B cell (primary cell): ENCODE measurements around the gene LDHD. TPM values are rescaled to one million over a fixed set of nuclear protein-coding genes. Genes with fewer than 3 reads are reported as not detected.

Source experiments
- ATAC-seq: fragments of 200-7000 bp; cut with Tn5 transposase; one replicate; pipeline ENCODE4 v1.10.0; 2021; ENCODE audit warnings: low read depth, mild to moderate bottlenecking, moderate number of reproducible peaks, moderate library complexity
- CTCF ChIA-PET: fragments of 350-600 bp; sonication (Branson Sonifier 250); formaldehyde crosslinking; loops from one replicate; lab custom pipeline; 2021; ENCODE audit warnings: antibody characterized with exemption, inconsistent platforms; lab: Charles Lee
- POLR2A ChIA-PET: fragments of 350-600 bp; sonication (Branson Sonifier 250); formaldehyde crosslinking; loops from one replicate; lab custom pipeline; 2021; ENCODE audit warnings: antibody characterized with exemption; lab: Charles Lee
- DNase-seq: peaks from one replicate; pipeline ENCODE4 v3.0.0; 2013
- H2AFZ ChIP-seq: 2 replicates; pipeline ENCODE4 v1.6.1; 2012; ENCODE audit warnings: mild to moderate bottlenecking, low read depth, low read length; ENCODE audit not compliant: insufficient read depth, poor library complexity, severe bottlenecking
- H3K27ac ChIP-seq, 2 donors: 1 replicate in 1 of 2; 2 replicates in 1 of 2; pipeline ENCODE4 v1.5.1; 2012 to 2013; ENCODE audit warnings: low read length in 2 of 2, mild to moderate bottlenecking in 2 of 2, moderate library complexity in 1 of 2
- H3K27me3 ChIP-seq, 4 experiments: fragments of 200-600 bp in 1 of 4; sonication (generic) in 1 of 4; replicated peaks in 1 of 4; 1 replicate in 2 of 4; 2 replicates in 2 of 4; pipeline versions ENCODE4 v1.6.1 to v1.7.0; 2013 to 2016; ENCODE audit warnings: low read length in 3 of 4, mild to moderate bottlenecking in 2 of 4, mixed read lengths in 1 of 4, moderate library complexity in 1 of 4; ENCODE audit not compliant: insufficient read depth in 4 of 4, control insufficient read depth in 3 of 4; ENCODE audit errors: control extremely low read depth in 1 of 4
- H3K36me3 ChIP-seq, 2 experiments: replicated peaks in 1 of 2; 1 replicate in 1 of 2; 2 replicates in 1 of 2; pipeline versions ENCODE4 v1.6.1 to v1.7.1; 2013; ENCODE audit warnings: low read length in 1 of 2; ENCODE audit not compliant: insufficient read depth in 2 of 2, control insufficient read depth in 1 of 2; ENCODE audit errors: control extremely low read depth in 1 of 2, extremely low read depth in 1 of 2
- H3K4me1 ChIP-seq, 2 donors: fragments of 200-600 bp in 1 of 2; sonication (generic) in 1 of 2; 1 replicate in 1 of 2; 2 replicates in 1 of 2; pipeline versions ENCODE4 v1.5.1 to v1.6.1; 2013 to 2017; ENCODE audit warnings: low read length in 2 of 2; ENCODE audit not compliant: control insufficient read depth in 2 of 2, insufficient read depth in 2 of 2
- H3K4me2 ChIP-seq: replicated peaks from 2 replicates; pipeline ENCODE3; 2012; ENCODE audit warnings: mild to moderate bottlenecking, low read depth, low read length; ENCODE audit not compliant: poor library complexity, severe bottlenecking
- H3K4me3 ChIP-seq, 5 experiments: fragments of 200-600 bp in 1 of 5; sonication (generic) in 1 of 5; 1 replicate in 3 of 5; 2 replicates in 2 of 5; pipeline versions ENCODE4 v1.5.1 to v1.7.0; 2011 to 2016; ENCODE audit warnings: low read length in 4 of 5, mild to moderate bottlenecking in 4 of 5, low read depth in 2 of 5, control low read depth in 1 of 5, moderate library complexity in 1 of 5; ENCODE audit not compliant: insufficient read depth in 1 of 5; ENCODE audit errors: control extremely low read depth in 1 of 5, extremely low read depth in 1 of 5
- H3K79me2 ChIP-seq: fragments of 200-600 bp; sonication (generic); one replicate; pipeline ENCODE4 v1.6.0; 2016; ENCODE audit warnings: low read length; ENCODE audit not compliant: control insufficient read depth, insufficient read depth
- H3K9ac ChIP-seq: fragments of 200-600 bp; sonication (generic); 2 replicates; pipeline ENCODE4 v1.6.1; 2017; ENCODE audit warnings: mild to moderate bottlenecking, low read length, moderate library complexity
- H3K9me3 ChIP-seq, 3 donors: one replicate each; pipeline versions ENCODE4 v1.6.1 to v1.7.1; 2013; ENCODE audit warnings: low read length in 2 of 3; ENCODE audit not compliant: control insufficient read depth in 2 of 3, insufficient read depth in 1 of 3; ENCODE audit errors: control extremely low read depth in 1 of 3
- H4K20me1 ChIP-seq: 2 replicates; pipeline ENCODE4 v1.6.0; 2012; ENCODE audit warnings: mild to moderate bottlenecking, low read length; ENCODE audit not compliant: insufficient read depth, control insufficient read depth, poor library complexity, severe bottlenecking
- H3K27ac Mint-ChIP-seq: one replicate; pipeline ENCODE4 v1.8.0; 2021; ENCODE audit warnings: mixed read lengths
- H3K27me3 Mint-ChIP-seq: one replicate; pipeline ENCODE4 v1.8.0; 2021; ENCODE audit warnings: mixed read lengths
- H3K4me1 Mint-ChIP-seq: one replicate; pipeline ENCODE4 v1.8.0; 2021; ENCODE audit warnings: mixed read lengths
- H3K4me3 Mint-ChIP-seq: one replicate; pipeline ENCODE4 v1.8.0; 2021; ENCODE audit warnings: mixed read lengths
- H3K9me3 Mint-ChIP-seq: one replicate; pipeline ENCODE4 v1.8.0; 2022; ENCODE audit warnings: mixed read lengths; ENCODE audit not compliant: insufficient read depth
- CTCF ChIP-seq: fragments of 200-600 bp; IDR thresholded peaks from one replicate; pipeline ENCODE4 v1.8.0; 2022; ENCODE audit warnings: antibody characterized with exemption, mild to moderate bottlenecking
- EZH2 ChIP-seq: IDR thresholded peaks from 2 replicates; pipeline ENCODE4 v1.6.1; 2012; ENCODE audit warnings: borderline replicate concordance, low read depth, mild to moderate bottlenecking, moderate library complexity, low read length; ENCODE audit not compliant: insufficient read depth, poor library complexity, severe bottlenecking
- WGBS: methylation state at CpG from one replicate; pipeline ENCODE4 v1.1.5; 2013; ENCODE audit warnings: missing lambda C conversion rate; ENCODE audit not compliant: insufficient coverage; 5-methylcytosine and 5-hydroxymethylcytosine counted together
- intact Hi-C: fragments of 100-400 bp; cut with micrococcal nuclease; formaldehyde crosslinking; loops from one replicate; pipeline ENCODE4 v1.10.0; 2022
- polyA plus RNA-seq: library from polyadenylated mRNA; depleted of rRNA; stranded (reverse); fragments of >200 nt; gene quantifications from 2 replicates; pipeline ENCODE4 v1.2.3, GENCODE V29; 2012
- total RNA-seq, 2 donors: library from RNA; stranded (reverse); fragments of 120-200 nt in 1 of 2; gene quantifications; 1 replicate in 1 of 2; 2 replicates in 1 of 2; pipeline versions ENCODE4 v1.2.3 to v1.2.4, GENCODE V29; 2013 to 2022

Gene LDHD
- total and polyA plus RNA-seq, 2 donors (not counting 1 experiment from before 2014, with no cell fraction given): 0.19 TPM; not detected in 1

GRCh38 chr16:75096656-75097055 is 19.9 kb downstream of the LDHD start:
- no peak overlapping the region for H2AFZ ChIP-seq
- H3K27me3 ChIP-seq: peaks cover 0 to 24% (median 6%) of the 10 kb centered on the region in 4 experiments
- H3K9me3 Mint-ChIP-seq: no peaks in the 10 kb centered on the region
- intact Hi-C loops: no loop called here
- WGBS: 70% methylated on average over 2 of the region's 6 CpGs
- H3K4me1 Mint-ChIP-seq: peaks cover 15% of the 10 kb centered on the region
- no peak overlapping the region for H3K4me2 ChIP-seq
- no peak overlapping the region for H3K4me3 Mint-ChIP-seq
- H3K4me1 ChIP-seq: peaks cover 8 to 20% of the 10 kb centered on the region in 2 donors
- H3K4me3 ChIP-seq: no peak overlapping the region
- H4K20me1 ChIP-seq: no peaks in the 10 kb centered on the region
- no peak overlapping the region for H3K27ac Mint-ChIP-seq
- no peak overlapping the region for H3K27ac ChIP-seq
- no peaks in the 10 kb centered on the region for H3K36me3 ChIP-seq
- TF ChIP-seq CTCF (no peak), EZH2 (no peak)
- DNase-seq (no peak), ATAC-seq (no peak)
- no peaks in the 10 kb centered on the region for H3K79me2 ChIP-seq
- POLR2A ChIA-PET: no interaction called here
- H3K9me3 ChIP-seq: no peaks in the 10 kb centered on the region
- peaks cover 14% of the 10 kb centered on the region for H3K27me3 Mint-ChIP-seq
- no peak overlapping the region for H3K9ac ChIP-seq
- CTCF ChIA-PET: no interaction called here

- ChIA-PET CTCF (no interaction called here), POLR2A (interaction anchor here (0.7 kb wide), 1 partner anchor 487 kb away, joined by 3 read pairs; no protein-coding TSS in a partner anchor)
- no peak overlapping the region for H3K27ac ChIP-seq
- peaks cover 0 to 21% (median 6%) of the 10 kb centered on the region in 4 experiments for H3K27me3 ChIP-seq
- H3K9ac ChIP-seq: no peak overlapping the region
- no peak overlapping the region for H3K4me3 ChIP-seq
- DNase-seq (no peak), ATAC-seq (no peak)
- Mint-ChIP-seq H3K27ac (no peak overlapping the region), H3K4me1 (peaks cover 12% of the 10 kb centered on the region), H3K9me3 (no peaks in the 10 kb centered on the region), H3K4me3 (no peak overlapping the region), H3K27me3 (peaks cover 8% of the 10 kb centered on the region)
- no peaks in the 10 kb centered on the region for H4K20me1 ChIP-seq
- no peak for TF ChIP-seq EZH2
- TF ChIP-seq CTCF: no peak
- no peaks in the 10 kb centered on the region for H3K9me3 ChIP-seq
- H3K79me2 ChIP-seq: no peaks in the 10 kb centered on the region
- peaks cover 6 to 18% of the 10 kb centered on the region in 2 donors for H3K4me1 ChIP-seq
- intact Hi-C loops: no loop called here
- WGBS: 75% methylated on average over 11 of the region's 14 CpGs
- H2AFZ ChIP-seq: no peak overlapping the region
- no peaks in the 10 kb centered on the region for H3K36me3 ChIP-seq
- H3K4me2 ChIP-seq: no peak overlapping the region
Observed at GRCh38 chr16:75095204-75095621, 21.4 kb downstream of the LDHD start.
